Measurements from ENCODE around the gene ACTG1.
"Not testable (repeated sequence)": the region's sequence is repeated elsewhere in the genome, so short reads cannot be mapped to it uniquely, and the experiment has no call there.

Gene ACTG1

GRCh38 chr17:81534157-81535006, 21.8 kb upstream of the ACTG1 start:
- no peak overlapping the region for H3K27ac ChIP-seq
- no peak for TF ChIP-seq ZFX (IDR thresholded peaks at IDR 0.05)

- no peak overlapping the region for H3K27ac ChIP-seq
- TF ChIP-seq ZFX (IDR thresholded peaks at IDR 0.05): no peak
- TF ChIP-seq CTCF (conservative IDR thresholded peaks at IDR 0.05): no peak
Observed at GRCh38 chr17:81533339-81534141, 20.9 kb upstream of the ACTG1 start.

- no peak for TF ChIP-seq CTCF (conservative IDR thresholded peaks at IDR 0.05)
- TF ChIP-seq ZFX (IDR thresholded peaks at IDR 0.05): no peak
- no peak overlapping the region for H3K27ac ChIP-seq
Observed at GRCh38 chr17:81532490-81533287, 20.1 kb upstream of the ACTG1 start.

- H3K27ac ChIP-seq: not testable (repeated sequence)
Observed at GRCh38 chr17:81531998-81532404, 19.4 kb upstream of the ACTG1 start.

GRCh38 chr17:81531013-81531412, 18.4 kb upstream of the ACTG1 start:
- not testable (repeated sequence) for H3K27ac ChIP-seq

GRCh38 chr17:81529437-81529803, 16.8 kb upstream of the ACTG1 start:
- H3K27ac ChIP-seq: peak overlapping the region; percentile 52; the same call in 1 of the 2 replicates
- no peak for TF ChIP-seq CTCF (conservative IDR thresholded peaks at IDR 0.05)
- no peak for TF ChIP-seq ZFX (IDR thresholded peaks at IDR 0.05)

- TF ChIP-seq ZFX (IDR thresholded peaks at IDR 0.05): peak; percentile 50; the same call in 1 of the 2 replicates
- no peak for TF ChIP-seq CTCF (conservative IDR thresholded peaks at IDR 0.05)
- H3K27ac ChIP-seq: peak overlapping the region; percentile 52
Observed at GRCh38 chr17:81528651-81529436, 16.2 kb upstream of the ACTG1 start.

GRCh38 chr17:81528384-81528650, 15.7 kb upstream of the ACTG1 start:
- peak overlapping the region; percentile 52 for H3K27ac ChIP-seq
- TF ChIP-seq ZFX (IDR thresholded peaks at IDR 0.05) (no peak), CTCF (conservative IDR thresholded peaks at IDR 0.05) (no peak)
